Measurements from ENCODE around the gene PRDM13.

- TF ChIP-seq GABPA (IDR thresholded peaks at IDR 0.05; ENCODE audit: low read depth), result no peak
- no peak for TF ChIP-seq SREBF2 (IDR thresholded peaks at IDR 0.05; ENCODE audit: low read length)
- no peak for TF ChIP-seq PRDM15 (CRISPR knock-in tag; IDR thresholded peaks at IDR 0.05)
- no peak for TF ChIP-seq ZNF274 (IDR thresholded peaks at IDR 0.05; ENCODE audit: insufficient read depth, insufficient read length)
- TF ChIP-seq CREB1 (IDR thresholded peaks at IDR 0.05; ENCODE audit: low read depth), result no peak
- TF ChIP-seq E2F8 (IDR thresholded peaks at IDR 0.05; ENCODE audit: low read depth, partially characterized antibody), result no peak
- no peak for TF ChIP-seq JUND (IDR thresholded peaks at IDR 0.05; ENCODE audit: low read depth, low read length)
- no peak for TF ChIP-seq CHD2 (IDR thresholded peaks at IDR 0.05; ENCODE audit: borderline replicate concordance, low read depth, low read length)
- TF ChIP-seq ASH2L (IDR thresholded peaks at IDR 0.05; ENCODE audit: borderline replicate concordance, low read depth), result no peak
- TF ChIP-seq HDAC2 (IDR thresholded peaks at IDR 0.05), result no peak
- no peak for TF ChIP-seq NFXL1 (IDR thresholded peaks at IDR 0.05; ENCODE audit: borderline replicate concordance)
- TF ChIP-seq EZH2 (IDR thresholded peaks at IDR 0.05; ENCODE audit: borderline replicate concordance, control insufficient read depth, low read depth, low read length), result no peak
- TF ChIP-seq ELK1 (IDR thresholded peaks at IDR 0.05; ENCODE audit: low read depth, low read length), result no peak
These were observed 1.6 kb downstream of the PRDM13 start for GRCh38 chr6:99608059-99608885.

Data from GM12878 (cell line).